HCT116 (cell line): ENCODE results near the gene CCDC91. TPM values are rescaled to one million over a fixed set of nuclear protein-coding genes. Genes with fewer than 3 reads are reported as not detected.

Experiments used
- ATAC-seq: fragments of 200-7000 bp; cut with Tn5 transposase; 2 replicates; pipeline ENCODE4 v1.9.1; 2020; ENCODE audit warnings: mild to moderate bottlenecking, moderate library complexity
- BruUV-seq: library from RNA; stranded (reverse); fragments of 400-500 nt; replicated peaks from 2 replicates; lab custom pipeline; 2021; lab: Mats Ljungman, UMichigan
- CTCF ChIA-PET: fragments of 300-600 bp; sonication (Branson Sonifier 250); formaldehyde crosslinking; loops from one replicate; lab custom pipeline; 2021; ENCODE audit warnings: antibody characterized with exemption; lab: Charles Lee
- POLR2A ChIA-PET: fragments of 300-600, 350-600 bp; sonication (Branson Sonifier 250); formaldehyde crosslinking; loops from one replicate; lab custom pipeline; 2021; ENCODE audit warnings: antibody characterized with exemption; lab: Charles Lee
- RAD21 ChIA-PET, 2 experiments: fragments of 300-600 bp; sonication (Branson Sonifier 250); formaldehyde crosslinking; loops; one replicate each; lab custom pipeline; 2023; ENCODE audit warnings: low total read pairs in 2 of 2; ENCODE audit not compliant: uncharacterized antibody in 2 of 2, unreplicated experiment in 2 of 2, low non-redundant PET in 1 of 2; lab: Charles Lee
- DNase-seq: peaks from one replicate; pipeline ENCODE4 v3.0.0-alpha.2; 2010; ENCODE audit warnings: low read depth, low spot score
- H2AFZ ChIP-seq: fragments of 200-600 bp; shearing (Covaris generic), sonication (generic); 2 replicates; pipeline ENCODE4 v1.6.1; 2017; ENCODE audit warnings: low read depth, mixed run types, mixed read lengths, antibody characterized with exemption, low read length; ENCODE audit not compliant: poor library complexity, severe bottlenecking
- H3K27ac ChIP-seq: 2 replicates; pipeline ENCODE4 v1.5.1; 2012; ENCODE audit warnings: low read depth, low read length
- H3K27me3 ChIP-seq: fragments of 200-600 bp; sonication (generic); 2 replicates; pipeline ENCODE4 v1.6.1; 2016; ENCODE audit warnings: mixed run types, low read length, mixed read lengths; ENCODE audit not compliant: insufficient read depth
- H3K36me3 ChIP-seq, 2 experiments: fragments of 200-500 bp in 1 of 2; fragments of 200-600 bp in 1 of 2; sonication (Bioruptor generic) in 1 of 2; sonication (generic) in 1 of 2; 2 replicates each; pipeline versions ENCODE4 v1.5.1 to v1.6.1; 2014 to 2016; ENCODE audit warnings: low read length in 2 of 2, inconsistent platforms in 1 of 2, mixed read lengths in 1 of 2, mixed run types in 1 of 2; ENCODE audit not compliant: insufficient read depth in 2 of 2, control insufficient read depth in 1 of 2
- H3K4me1 ChIP-seq, 2 experiments: fragments of 200-600 bp in 1 of 2; sonication (generic) in 1 of 2; 2 replicates each; pipeline versions ENCODE4 v1.5.1 to v1.6.1; 2012 to 2017; ENCODE audit warnings: low read length in 2 of 2, inconsistent platforms in 1 of 2, mild to moderate bottlenecking in 1 of 2, mixed read lengths in 1 of 2, mixed run types in 1 of 2, moderate library complexity in 1 of 2; ENCODE audit not compliant: insufficient read depth in 2 of 2, control insufficient read depth in 1 of 2
- H3K4me2 ChIP-seq: fragments of 200-600 bp; sonication (generic); 2 replicates; pipeline ENCODE4 v1.6.1; 2017; ENCODE audit warnings: mixed run types, low read length, mixed read lengths
- H3K4me3 ChIP-seq, 2 experiments: fragments of 200-600 bp in 1 of 2; sonication (generic) in 1 of 2; replicated peaks in 1 of 2; 2 replicates each; pipeline ENCODE4 v1.5.1; 2011 to 2016; ENCODE audit warnings: low read length in 2 of 2, control low read depth in 1 of 2, low read depth in 1 of 2, mild to moderate bottlenecking in 1 of 2, mixed read lengths in 1 of 2, mixed run types in 1 of 2
- H3K79me2 ChIP-seq: fragments of 200-600 bp; sonication (generic); 2 replicates; pipeline ENCODE4 v1.6.1; 2017; ENCODE audit warnings: mild to moderate bottlenecking, mixed run types, low read length, moderate library complexity, mixed read lengths; ENCODE audit not compliant: insufficient read depth
- H3K9ac ChIP-seq: fragments of 200-600 bp; sonication (generic); 2 replicates; pipeline ENCODE4 v1.6.1; 2016; ENCODE audit warnings: low read length, mixed read lengths
- H3K9me2 ChIP-seq: fragments of 200-600 bp; sonication (generic), shearing (Covaris generic); 2 replicates; pipeline ENCODE4 v1.6.1; 2017; ENCODE audit warnings: mixed run types, mild to moderate bottlenecking, moderate library complexity; ENCODE audit not compliant: insufficient read depth
- H3K9me3 ChIP-seq, 2 experiments: fragments of 200-500 bp in 1 of 2; fragments of 200-600 bp in 1 of 2; sonication (Bioruptor generic) in 1 of 2; sonication (generic) in 1 of 2; 2 replicates each; pipeline ENCODE4 v1.6.1; 2014 to 2017; ENCODE audit warnings: low read length in 2 of 2, mixed read lengths in 2 of 2, inconsistent platforms in 1 of 2, low read depth in 1 of 2, mild to moderate bottlenecking in 1 of 2, mixed run types in 1 of 2, moderate library complexity in 1 of 2; ENCODE audit not compliant: control insufficient read depth in 1 of 2, insufficient read depth in 1 of 2
- H4K20me1 ChIP-seq: fragments of 200-600 bp; sonication (generic), shearing (Covaris generic); 2 replicates; pipeline ENCODE4 v1.6.1; 2017; ENCODE audit warnings: mixed run types, mild to moderate bottlenecking, moderate library complexity; ENCODE audit not compliant: insufficient read depth
- CBX3 ChIP-seq: IDR thresholded peaks from 2 replicates; pipeline ENCODE4 v1.6.1; 2012; ENCODE audit warnings: low read depth
- CEBPB ChIP-seq: IDR thresholded peaks from 2 replicates; pipeline ENCODE4 v1.6.1; 2012; ENCODE audit warnings: low read depth
- ELF1 ChIP-seq: IDR thresholded peaks from 2 replicates; pipeline ENCODE4 v1.6.1; 2012; ENCODE audit warnings: low read depth, borderline replicate concordance
- EZH2 ChIP-seq: fragments of 200-600 bp; sonication (generic); IDR thresholded peaks from 2 replicates; pipeline ENCODE4 v1.6.1; 2017; ENCODE audit warnings: antibody characterized with exemption, mixed run types
- EZH2phosphoT487 ChIP-seq: fragments of 200-600 bp; IDR thresholded peaks from 2 replicates; pipeline ENCODE4 v1.6.1; 2018; ENCODE audit warnings: antibody characterized with exemption, borderline replicate concordance
- FOSL1 ChIP-seq: IDR thresholded peaks from 2 replicates; pipeline ENCODE4 v1.6.1; 2012; ENCODE audit warnings: low read depth
- JUND ChIP-seq: IDR thresholded peaks from 2 replicates; pipeline ENCODE4 v1.6.1; 2012
- POLR2A ChIP-seq: IDR thresholded peaks from 2 replicates; pipeline ENCODE4 v1.7.0; 2011; ENCODE audit warnings: borderline replicate concordance; ENCODE audit not compliant: insufficient read depth, insufficient read length; ENCODE audit errors: extremely low read depth
- RAD21 ChIP-seq: IDR thresholded peaks from 2 replicates; pipeline ENCODE4 v1.6.1; 2012; ENCODE audit warnings: low read depth, mild to moderate bottlenecking
- SIN3A ChIP-seq: IDR thresholded peaks from 2 replicates; pipeline ENCODE4 v1.6.1; 2012; ENCODE audit warnings: low read depth
- SP1 ChIP-seq: IDR thresholded peaks from 2 replicates; pipeline ENCODE4 v1.6.1; 2012; ENCODE audit warnings: low read depth
- SRF ChIP-seq: IDR thresholded peaks from 2 replicates; pipeline ENCODE4 v1.6.1; 2012; ENCODE audit warnings: low read depth
- TCF7L2 ChIP-seq: IDR thresholded peaks from 2 replicates; pipeline ENCODE4 v1.7.0; 2011; ENCODE audit warnings: borderline replicate concordance, inconsistent platforms; ENCODE audit not compliant: insufficient read depth, insufficient read length; ENCODE audit errors: extremely low read depth
- YY1 ChIP-seq: IDR thresholded peaks from 2 replicates; pipeline ENCODE4 v1.6.1; 2011; ENCODE audit warnings: low read length, low read depth, moderate library complexity, mild to moderate bottlenecking; ENCODE audit not compliant: insufficient replicate concordance; ENCODE audit errors: extremely low read depth
- ZNF274 ChIP-seq: fragments of 200-500 bp; sonication (Bioruptor generic); IDR thresholded peaks from 2 replicates; pipeline ENCODE4 v1.6.1; 2014; ENCODE audit warnings: mild to moderate bottlenecking, low read depth, low read length, inconsistent platforms
- intact Hi-C: fragments of 100-400 bp; cut with micrococcal nuclease; formaldehyde crosslinking; loops from 2 replicates; pipeline ENCODE4 v1.10.0; 2022
- total RNA-seq: library from RNA; stranded (reverse); gene quantifications from one replicate; pipeline ENCODE4 v1.2.1, GENCODE V29; 2021; ENCODE audit not compliant: unreplicated experiment
- TF ChIP-seq, protein P1 (sequence below), 3 experiments: fragments of 200-600 bp in 1 of 3; sonication (generic) in 1 of 3; IDR thresholded peaks in 2 of 3; conservative IDR thresholded peaks in 1 of 3; 2 replicates each; pipeline ENCODE4 v1.5.1; 2012 to 2017; ENCODE audit warnings: low read depth in 2 of 3, low read length in 2 of 3, antibody characterized with exemption in 1 of 3, borderline replicate concordance in 1 of 3, control low read depth in 1 of 3, mild to moderate bottlenecking in 1 of 3, mixed read lengths in 1 of 3, mixed run types in 1 of 3, moderate library complexity in 1 of 3; ENCODE audit not compliant: insufficient read depth in 1 of 3
- TF ChIP-seq, protein P2 (sequence below): IDR thresholded peaks from 2 replicates; pipeline ENCODE4 v1.6.1; 2012
- TF ChIP-seq, protein P3 (sequence below): IDR thresholded peaks from 2 replicates; pipeline ENCODE4 v1.6.1; 2012; ENCODE audit warnings: low read depth
- TF ChIP-seq, protein P4 (sequence below): IDR thresholded peaks from 2 replicates; pipeline ENCODE4 v1.6.1; 2012

The CCDC91 gene
- total RNA-seq, 1 experiment from 2014 or later = 18.1 TPM

DNA sequence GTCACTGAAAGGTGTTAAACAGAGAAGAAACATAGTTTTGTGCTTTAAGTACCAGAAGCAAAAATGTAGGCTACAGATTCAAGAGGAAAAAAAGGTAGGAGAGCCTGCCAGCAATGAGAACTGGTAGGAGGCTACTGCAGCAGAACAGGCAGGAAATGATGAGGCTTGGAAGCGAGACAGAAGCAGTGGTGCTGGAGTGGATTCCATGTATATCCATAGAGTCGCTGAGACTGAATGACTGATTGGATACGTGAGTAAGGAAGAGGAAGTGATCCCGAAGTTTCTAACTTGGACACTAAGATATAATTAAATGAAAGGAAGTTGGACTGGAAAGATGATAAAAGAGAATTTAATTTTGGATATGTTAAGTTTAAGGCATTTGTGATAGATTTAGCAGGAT is 45.0 kb upstream of the CCDC91 start:
- no peak for DNase-seq

More for the DNA sequence above, 45.0 kb upstream of the CCDC91 start:
- no peak overlapping the region for H3K4me2 ChIP-seq
- no peak overlapping the region for H2AFZ ChIP-seq
- no peaks in the 10 kb centered on the region for H4K20me1 ChIP-seq
- no peak overlapping the region for H3K9ac ChIP-seq
- no peaks in the 10 kb centered on the region for H3K9me2 ChIP-seq
- intact Hi-C loops = no loop called here
- ChIA-PET CTCF (no interaction called here), RAD21 (no interaction called here)
- no peaks in the 10 kb centered on the region for H3K27me3 ChIP-seq
- no peak for ATAC-seq
- no peak overlapping the region for H3K27ac ChIP-seq
- H3K36me3 ChIP-seq = no peaks in the 10 kb centered on the region
- BruUV-seq = no TSS peak
- H3K4me1 ChIP-seq = no peaks in the 10 kb centered on the region
- no peaks in the 10 kb centered on the region for H3K79me2 ChIP-seq
- TF ChIP-seq CBX3 (no peak), SIN3A (no peak), ZNF274 (no peak), YY1 (no peak), TCF7L2 (no peak), SRF (no peak), EZH2phosphoT487 (no peak), POLR2A (no peak), EZH2 (no peak), CEBPB (no peak), SP1 (no peak), ELF1 (no peak), JUND (no peak), FOSL1 (no peak), RAD21 (no peak)
- TF ChIP-seq, protein P1, sequence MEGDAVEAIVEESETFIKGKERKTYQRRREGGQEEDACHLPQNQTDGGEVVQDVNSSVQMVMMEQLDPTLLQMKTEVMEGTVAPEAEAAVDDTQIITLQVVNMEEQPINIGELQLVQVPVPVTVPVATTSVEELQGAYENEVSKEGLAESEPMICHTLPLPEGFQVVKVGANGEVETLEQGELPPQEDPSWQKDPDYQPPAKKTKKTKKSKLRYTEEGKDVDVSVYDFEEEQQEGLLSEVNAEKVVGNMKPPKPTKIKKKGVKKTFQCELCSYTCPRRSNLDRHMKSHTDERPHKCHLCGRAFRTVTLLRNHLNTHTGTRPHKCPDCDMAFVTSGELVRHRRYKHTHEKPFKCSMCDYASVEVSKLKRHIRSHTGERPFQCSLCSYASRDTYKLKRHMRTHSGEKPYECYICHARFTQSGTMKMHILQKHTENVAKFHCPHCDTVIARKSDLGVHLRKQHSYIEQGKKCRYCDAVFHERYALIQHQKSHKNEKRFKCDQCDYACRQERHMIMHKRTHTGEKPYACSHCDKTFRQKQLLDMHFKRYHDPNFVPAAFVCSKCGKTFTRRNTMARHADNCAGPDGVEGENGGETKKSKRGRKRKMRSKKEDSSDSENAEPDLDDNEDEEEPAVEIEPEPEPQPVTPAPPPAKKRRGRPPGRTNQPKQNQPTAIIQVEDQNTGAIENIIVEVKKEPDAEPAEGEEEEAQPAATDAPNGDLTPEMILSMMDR (IDR thresholded peaks at IDR 0.05 in 2 of 3, conservative IDR thresholded peaks at IDR 0.05 in 1 of 3; ENCODE audit: borderline replicate concordance in 1 of 3, insufficient read depth in 1 of 3, low read depth in 2 of 3, low read length in 2 of 3) = no peak
- TF ChIP-seq, protein P2, sequence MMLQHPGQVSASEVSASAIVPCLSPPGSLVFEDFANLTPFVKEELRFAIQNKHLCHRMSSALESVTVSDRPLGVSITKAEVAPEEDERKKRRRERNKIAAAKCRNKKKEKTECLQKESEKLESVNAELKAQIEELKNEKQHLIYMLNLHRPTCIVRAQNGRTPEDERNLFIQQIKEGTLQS = no peak
- TF ChIP-seq, protein P3, sequence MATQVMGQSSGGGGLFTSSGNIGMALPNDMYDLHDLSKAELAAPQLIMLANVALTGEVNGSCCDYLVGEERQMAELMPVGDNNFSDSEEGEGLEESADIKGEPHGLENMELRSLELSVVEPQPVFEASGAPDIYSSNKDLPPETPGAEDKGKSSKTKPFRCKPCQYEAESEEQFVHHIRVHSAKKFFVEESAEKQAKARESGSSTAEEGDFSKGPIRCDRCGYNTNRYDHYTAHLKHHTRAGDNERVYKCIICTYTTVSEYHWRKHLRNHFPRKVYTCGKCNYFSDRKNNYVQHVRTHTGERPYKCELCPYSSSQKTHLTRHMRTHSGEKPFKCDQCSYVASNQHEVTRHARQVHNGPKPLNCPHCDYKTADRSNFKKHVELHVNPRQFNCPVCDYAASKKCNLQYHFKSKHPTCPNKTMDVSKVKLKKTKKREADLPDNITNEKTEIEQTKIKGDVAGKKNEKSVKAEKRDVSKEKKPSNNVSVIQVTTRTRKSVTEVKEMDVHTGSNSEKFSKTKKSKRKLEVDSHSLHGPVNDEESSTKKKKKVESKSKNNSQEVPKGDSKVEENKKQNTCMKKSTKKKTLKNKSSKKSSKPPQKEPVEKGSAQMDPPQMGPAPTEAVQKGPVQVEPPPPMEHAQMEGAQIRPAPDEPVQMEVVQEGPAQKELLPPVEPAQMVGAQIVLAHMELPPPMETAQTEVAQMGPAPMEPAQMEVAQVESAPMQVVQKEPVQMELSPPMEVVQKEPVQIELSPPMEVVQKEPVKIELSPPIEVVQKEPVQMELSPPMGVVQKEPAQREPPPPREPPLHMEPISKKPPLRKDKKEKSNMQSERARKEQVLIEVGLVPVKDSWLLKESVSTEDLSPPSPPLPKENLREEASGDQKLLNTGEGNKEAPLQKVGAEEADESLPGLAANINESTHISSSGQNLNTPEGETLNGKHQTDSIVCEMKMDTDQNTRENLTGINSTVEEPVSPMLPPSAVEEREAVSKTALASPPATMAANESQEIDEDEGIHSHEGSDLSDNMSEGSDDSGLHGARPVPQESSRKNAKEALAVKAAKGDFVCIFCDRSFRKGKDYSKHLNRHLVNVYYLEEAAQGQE = no peak
- TF ChIP-seq, protein P4, sequence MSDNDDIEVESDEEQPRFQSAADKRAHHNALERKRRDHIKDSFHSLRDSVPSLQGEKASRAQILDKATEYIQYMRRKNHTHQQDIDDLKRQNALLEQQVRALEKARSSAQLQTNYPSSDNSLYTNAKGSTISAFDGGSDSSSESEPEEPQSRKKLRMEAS = no peak
- TF ChIP-seq, all 23 proteins: peak for 0
- POLR2A ChIA-PET = no interaction called here
- H3K9me3 ChIP-seq = no peaks in the 10 kb centered on the region
- H3K4me3 ChIP-seq = no peak overlapping the region
